Activated CD8-positive, alpha-beta memory T cell treated with anti-CD3 and anti-CD28 coated beads for 48 hours (primary cell): ENCODE measurements around the gene ELMOD1.

Experiments used
- DNase-seq, 3 experiments: peaks; one replicate each; pipeline ENCODE4 v3.0.0-alpha.2; 2020; ENCODE audit warnings: low read depth in 2 of 3, low spot score in 2 of 3

The ELMOD1 gene

GRCh38 chr11:107631931-107632330 is 41.0 kb downstream of the ELMOD1 start:
- no peak for DNase-seq

DNA sequence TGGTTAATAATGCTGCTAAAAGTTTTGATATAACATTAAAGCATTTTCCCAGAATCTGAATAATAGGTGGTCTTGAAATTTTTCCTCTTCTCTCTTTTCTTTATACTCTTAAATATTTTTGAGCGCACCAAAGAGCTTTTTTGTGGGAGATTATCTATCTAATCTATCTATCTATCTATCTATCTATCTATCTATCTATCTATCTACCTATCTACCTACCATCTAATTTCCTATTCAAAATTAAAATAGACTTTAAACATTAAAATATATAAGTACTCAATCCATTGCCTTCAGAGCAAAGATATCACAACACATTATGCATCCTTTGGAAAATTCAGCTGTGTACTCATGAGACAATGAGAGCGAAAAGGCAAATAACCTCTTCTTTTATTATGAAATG is 55.8 kb downstream of the ELMOD1 start:
- DNase-seq: no peak

- no peak for DNase-seq
Observed at GRCh38 chr11:107648242-107648641, 57.3 kb downstream of the ELMOD1 start.

GRCh38 chr11:107651672-107652071 is 60.7 kb downstream of the ELMOD1 start:
- no peak for DNase-seq

GRCh38 chr11:107653076-107653475 is 62.1 kb downstream of the ELMOD1 start:
- DNase-seq: no peak

GRCh38 chr11:107655602-107656001 is 64.7 kb downstream of the ELMOD1 start:
- no peak for DNase-seq

DNA sequence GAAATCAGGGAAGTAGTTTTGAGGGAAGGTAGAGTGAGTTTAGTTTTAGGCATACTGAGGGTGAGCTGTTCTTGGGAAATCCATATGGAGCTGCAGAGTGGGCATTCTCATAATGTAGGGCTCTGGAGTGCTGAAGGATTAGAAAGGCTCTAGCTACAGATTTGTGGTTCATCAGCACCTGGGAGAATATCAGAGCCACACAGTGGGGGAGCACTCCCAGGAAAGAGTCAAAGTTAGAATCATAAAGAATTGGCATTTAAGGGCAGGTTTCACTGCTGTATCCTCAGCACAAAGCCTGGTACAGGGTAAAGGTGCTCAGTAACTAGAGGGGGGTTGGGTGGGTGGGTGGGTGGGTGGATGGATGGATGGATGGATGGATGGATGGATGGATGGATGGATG is 68.4 kb downstream of the ELMOD1 start:
- DNase-seq: no peak

- DNase-seq: no peak
Observed at GRCh38 chr11:107660066-107660465, 69.1 kb downstream of the ELMOD1 start.

GRCh38 chr11:107661656-107662055 is 70.7 kb downstream of the ELMOD1 start:
- DNase-seq: no peak

DNA sequence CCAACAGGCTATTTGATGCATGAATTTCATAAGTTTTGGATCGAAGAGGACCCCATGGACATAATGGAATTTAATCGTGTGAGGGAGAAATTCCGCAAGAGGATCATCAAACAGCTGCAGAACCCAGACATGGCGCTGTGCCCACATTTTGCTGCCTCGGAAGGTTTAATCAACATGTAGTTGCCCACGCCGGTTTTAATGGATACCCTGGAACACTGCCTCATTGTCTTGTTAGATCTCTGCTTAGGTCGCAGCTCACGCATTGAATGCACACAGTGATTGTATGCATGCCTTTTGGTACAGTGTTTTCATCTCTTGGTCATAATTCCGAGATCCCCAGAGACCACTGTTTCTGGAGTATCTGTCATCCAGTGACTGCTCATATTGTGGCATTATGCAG is 74.1 kb downstream of the ELMOD1 start:
- DNase-seq: no peak

DNA sequence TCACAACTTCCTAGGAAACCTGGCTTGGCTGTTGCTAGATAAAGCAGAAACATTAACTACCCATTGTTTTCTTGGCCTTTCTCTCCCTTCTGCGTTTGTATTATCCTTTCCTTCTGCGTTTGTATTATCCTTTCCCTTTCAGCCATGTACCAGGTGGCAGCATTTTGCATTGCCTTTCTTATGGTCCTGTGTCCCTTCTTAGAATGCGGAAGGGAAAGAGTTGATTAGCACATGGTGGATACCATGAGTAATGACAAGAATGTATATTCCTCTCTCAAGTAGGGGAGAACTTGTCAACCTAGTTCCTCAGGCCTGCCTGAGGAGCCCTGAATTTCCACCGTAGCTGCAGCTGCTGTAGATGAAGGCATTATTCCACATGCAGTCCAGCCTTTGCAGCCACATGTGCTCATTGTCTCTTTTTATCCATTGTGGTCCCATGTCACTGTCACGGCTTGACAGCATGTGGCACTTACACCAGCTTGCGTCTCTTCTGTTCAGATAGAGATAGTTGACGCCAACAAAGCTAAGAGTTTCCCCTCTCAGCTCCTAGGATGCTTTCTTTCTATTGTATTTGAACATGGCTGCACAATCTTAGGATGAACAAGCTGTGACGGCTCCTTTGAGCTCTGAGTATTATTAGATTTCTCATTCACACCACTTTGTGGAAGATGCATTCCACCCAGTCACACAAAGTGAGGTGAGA is 76.1 kb downstream of the ELMOD1 start:
- DNase-seq: no peak

- DNase-seq: no peak
Observed at GRCh38 chr11:107669191-107669740, 78.3 kb downstream of the ELMOD1 start.

- DNase-seq: no peak
Observed at GRCh38 chr11:107669893-107670601, 79.1 kb downstream of the ELMOD1 start.

DNA sequence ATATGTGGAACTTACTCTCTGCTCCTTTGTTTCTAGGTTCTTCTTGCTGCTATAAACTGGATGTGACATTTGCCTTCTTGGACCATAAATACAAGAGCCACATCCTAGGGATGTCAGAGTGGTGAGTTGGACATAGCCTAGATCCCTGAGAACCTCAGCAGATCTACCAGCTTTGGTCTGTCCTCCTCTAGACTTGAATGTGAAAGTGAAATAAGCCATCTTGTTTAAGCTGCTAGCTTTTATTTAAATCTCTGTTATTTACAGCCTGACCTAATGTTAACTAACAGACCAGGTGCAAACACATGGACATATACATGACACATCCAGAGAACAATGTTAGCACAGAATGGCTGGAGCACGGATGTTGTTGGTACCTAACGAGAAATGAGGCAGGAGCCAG is 85.0 kb downstream of the ELMOD1 start:
- DNase-seq: no peak

DNA sequence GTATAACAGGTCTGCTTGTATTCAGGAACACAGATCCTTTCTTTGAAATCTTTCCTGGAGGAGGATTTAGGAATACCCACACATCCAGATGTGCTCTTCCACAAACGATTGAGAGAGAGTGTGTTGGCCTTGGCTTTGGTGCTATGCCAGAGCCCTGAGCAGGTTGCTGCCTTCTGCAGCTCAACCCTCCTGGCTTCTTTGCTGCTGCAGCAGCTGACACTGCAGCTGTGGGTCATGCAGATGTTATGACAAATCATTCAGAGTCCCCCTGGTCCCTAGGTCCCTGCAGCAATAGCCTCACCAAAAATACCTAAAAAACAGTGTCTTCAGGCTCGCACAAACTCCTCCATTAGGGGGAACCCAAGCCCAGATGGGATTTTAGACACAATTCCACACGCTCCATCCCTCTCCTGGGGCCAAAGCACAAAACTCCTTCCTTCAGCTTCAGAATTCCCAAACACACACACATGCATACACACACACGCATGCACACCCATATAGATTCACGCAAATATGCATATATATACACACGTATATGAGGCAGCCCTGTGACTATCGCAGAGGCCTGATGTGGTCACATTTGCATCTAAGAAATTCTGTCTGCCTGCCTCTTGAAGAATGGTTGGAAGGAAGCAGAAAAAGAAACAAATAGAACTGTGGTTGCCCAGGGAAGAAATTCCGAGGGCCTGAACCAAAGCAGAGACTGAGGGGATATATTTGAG is 85.5 kb downstream of the ELMOD1 start:
- DNase-seq: no peak

DNA sequence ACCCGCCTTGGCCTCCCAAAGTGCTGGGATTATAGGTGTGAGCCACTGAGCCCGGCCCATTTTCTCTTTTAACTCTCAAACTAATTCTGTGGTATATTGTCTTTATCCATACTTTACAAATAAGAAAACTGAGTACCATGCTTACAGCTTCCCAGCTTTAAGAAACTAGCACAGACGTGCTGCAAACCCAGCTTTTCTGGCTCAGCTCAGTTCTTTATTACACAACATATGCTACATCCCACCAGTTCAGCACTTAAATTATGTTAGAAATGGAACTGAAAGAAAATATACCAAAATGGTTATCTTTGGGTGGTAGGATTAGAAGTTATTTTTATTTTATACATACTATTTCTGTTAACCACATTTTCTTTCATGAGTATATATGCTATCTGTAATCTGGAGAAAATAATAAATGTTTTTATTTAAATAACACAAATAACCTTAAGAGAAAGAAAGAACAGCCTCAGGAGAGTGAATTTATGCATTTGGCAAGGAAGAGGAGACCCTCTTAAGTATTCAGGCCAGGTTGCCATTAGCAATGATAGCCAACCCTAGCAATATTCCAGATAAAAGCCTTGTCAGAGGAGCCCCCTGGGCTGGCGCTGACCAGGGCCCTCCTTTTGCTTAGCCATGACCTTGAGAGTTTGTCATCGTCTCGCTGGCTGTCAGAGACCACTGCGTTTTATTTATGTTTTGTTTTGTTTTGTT is 87.1 kb downstream of the ELMOD1 start:
- DNase-seq: no peak

DNA sequence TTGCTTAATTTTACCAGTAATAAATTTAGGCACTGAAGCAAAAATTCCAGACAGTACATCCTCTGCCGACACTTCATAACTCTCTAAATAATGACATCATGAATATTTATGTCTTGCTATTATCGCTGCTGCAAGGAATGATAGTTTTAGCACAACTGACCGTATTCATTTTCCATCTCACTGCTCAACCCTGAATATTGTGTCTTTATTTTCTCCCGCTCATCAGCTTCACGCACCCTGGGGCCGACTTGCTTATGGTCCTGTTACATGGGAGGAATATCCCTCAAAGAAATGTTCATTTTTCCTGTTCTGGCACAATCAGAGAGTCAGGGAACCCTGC is 87.7 kb downstream of the ELMOD1 start:
- DNase-seq: no peak

DNA sequence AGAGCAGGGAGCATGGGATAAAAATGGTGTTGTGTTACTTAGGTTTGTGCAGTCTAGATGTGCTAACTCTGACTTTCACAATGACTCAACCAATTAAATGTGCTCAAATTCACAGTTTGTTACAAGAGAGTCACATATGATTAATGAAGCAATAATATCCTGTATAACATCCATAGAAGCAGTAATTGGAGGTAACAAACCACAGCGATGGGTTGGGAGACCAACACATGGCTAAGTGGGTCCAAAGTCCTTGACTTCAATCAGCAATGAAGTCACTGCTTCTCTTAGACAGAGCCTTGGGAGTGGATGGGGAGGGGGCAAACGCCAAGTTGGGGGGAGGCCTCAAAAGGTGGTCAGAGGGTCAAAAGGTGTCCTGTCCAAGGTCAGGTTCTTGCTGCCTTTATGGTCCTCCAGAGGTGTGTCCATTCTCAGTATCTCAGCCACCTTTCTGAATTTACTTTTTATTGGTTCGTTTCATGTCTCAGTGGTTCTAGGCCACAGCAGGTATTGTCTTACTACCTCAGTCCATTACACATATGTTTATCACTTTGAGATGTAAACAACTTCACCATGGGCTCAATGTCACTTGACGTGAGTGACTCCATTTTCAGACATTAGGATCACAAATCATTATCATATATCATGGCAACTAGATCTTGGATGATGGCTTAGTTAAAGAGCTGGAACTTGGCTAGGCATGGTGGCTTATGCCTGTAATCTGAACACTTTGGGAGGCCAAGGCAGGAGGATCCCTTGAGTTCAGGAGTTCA is 88.5 kb downstream of the ELMOD1 start:
- DNase-seq: no peak

DNA sequence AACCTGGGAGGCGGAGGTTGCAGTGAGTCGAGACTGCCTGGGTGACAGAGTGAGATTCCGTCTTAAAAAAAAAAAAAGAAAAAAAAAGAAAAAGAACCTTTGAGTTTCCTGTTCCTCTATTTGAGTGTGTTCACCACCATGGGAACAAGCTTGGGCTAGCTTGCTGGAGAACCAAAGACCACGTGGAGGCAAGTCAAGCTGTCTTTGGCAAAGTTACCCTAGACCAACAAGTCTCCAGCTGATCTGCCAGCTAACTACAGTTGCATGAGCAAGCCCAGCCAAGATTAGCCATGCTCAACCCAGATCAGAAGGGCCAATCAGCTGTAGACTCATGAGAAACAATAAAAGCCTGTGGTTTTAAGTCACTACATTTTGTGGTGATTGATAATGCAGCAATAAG is 91.2 kb downstream of the ELMOD1 start:
- no peak for DNase-seq

GRCh38 chr11:107682572-107682971 is 91.6 kb downstream of the ELMOD1 start:
- no peak for DNase-seq

DNA sequence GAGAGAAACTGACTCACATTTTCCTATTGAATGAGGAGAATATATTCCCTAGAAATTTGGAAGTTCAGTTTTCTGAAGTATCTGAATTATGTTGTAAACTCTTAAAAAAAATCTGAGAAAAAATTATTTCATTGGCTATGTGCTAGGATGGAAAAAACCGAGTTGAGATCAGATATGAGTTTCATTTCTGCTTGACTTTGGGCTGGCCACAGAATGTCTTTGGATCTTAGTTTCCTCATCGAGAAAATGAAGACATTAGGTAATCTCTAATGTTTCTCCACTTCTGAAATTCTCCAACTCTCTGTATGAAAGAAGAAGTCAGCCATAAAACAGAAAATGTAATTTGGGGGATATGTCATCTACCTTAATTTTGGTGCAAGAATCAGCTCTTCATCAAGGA is 92.1 kb downstream of the ELMOD1 start:
- no peak for DNase-seq
